HepG2 (cell line): ENCODE measurements around the gene BCAS1. TPM values are rescaled to one million over a fixed set of nuclear protein-coding genes. Genes with fewer than 3 reads are reported as not detected.

Experiments used
- ATAC-seq: fragments of 200-7000 bp; cut with Tn5 transposase; 3 replicates; pipeline ENCODE4 v1.9.1; 2020; ENCODE audit warnings: mild to moderate bottlenecking, moderate library complexity
- BruUV-seq: library from RNA; stranded (reverse); fragments of 400-500 nt; replicated peaks from 2 replicates; lab custom pipeline; 2021; lab: Mats Ljungman, UMichigan
- CTCF ChIA-PET: fragments of 300-600 bp; formaldehyde crosslinking; extraction: SDS; loops from one replicate; lab custom pipeline; 2021; ENCODE audit warnings: low total read pairs, inconsistent platforms, low intra/inter-chr PET ratio; lab: Yijun Ruan, JAX
- POLR2A ChIA-PET: fragments of 350-600 bp; sonication (Branson Sonifier 250); formaldehyde crosslinking; loops from one replicate; lab custom pipeline; 2020; ENCODE audit warnings: antibody characterized with exemption, inconsistent platforms; lab: Yijun Ruan, JAX
- DNase-seq: peaks from one replicate; pipeline ENCODE4 v3.0.0-alpha.2; 2015; ENCODE audit warnings: low spot score
- FAIRE-seq: peaks from 3 replicates; lab custom pipeline; 2011; peaks lifted over from hg19 to GRCh38; lab: Jason Lieb, UNC
- H2AFZ ChIP-seq: one replicate; pipeline ENCODE4 v1.6.1; 2011; ENCODE audit warnings: low read length, inconsistent platforms
- H3K27ac ChIP-seq: fragments of 300-600 bp; 3 replicates; pipeline ENCODE4 v1.8.0; 2011; ENCODE audit warnings: mixed run types, mild to moderate bottlenecking, mixed read lengths, low read length, inconsistent platforms; ENCODE audit not compliant: insufficient read depth; ENCODE audit errors: extremely low read length
- H3K27me3 ChIP-seq, 2 experiments: fragments of 200-600 bp in 1 of 2; 2 replicates in 1 of 2; 3 replicates in 1 of 2; pipeline versions ENCODE4 v1.6.0 to v1.8.0; 2011; ENCODE audit warnings: low read length in 2 of 2, mild to moderate bottlenecking in 2 of 2, moderate library complexity in 2 of 2, inconsistent platforms in 1 of 2; ENCODE audit not compliant: insufficient read depth in 2 of 2, control insufficient read depth in 1 of 2
- H3K36me3 ChIP-seq, 2 experiments: fragments of 200-600 bp in 1 of 2; replicated peaks in 1 of 2; 2 replicates in 1 of 2; 3 replicates in 1 of 2; pipeline versions ENCODE4 v1.5.1 to v1.8.0; 2011; ENCODE audit warnings: low read length in 2 of 2, inconsistent platforms in 1 of 2; ENCODE audit not compliant: insufficient read depth in 2 of 2, control insufficient read depth in 1 of 2
- H3K4me1 ChIP-seq: 2 replicates; pipeline ENCODE4 v1.5.1; 2012; ENCODE audit warnings: low read length, inconsistent platforms; ENCODE audit not compliant: insufficient read depth
- H3K4me2 ChIP-seq: 2 replicates; pipeline ENCODE4 v1.6.0; 2011; ENCODE audit warnings: low read depth, low read length, inconsistent platforms
- H3K4me3 ChIP-seq, 3 experiments: fragments of 200-600 bp in 1 of 3; sonication (generic), shearing (Covaris generic) in 1 of 3; replicated peaks in 1 of 3; 2 replicates each; pipeline ENCODE4 v1.5.1; 2011 to 2016; ENCODE audit warnings: low read length in 3 of 3, inconsistent platforms in 2 of 3, low read depth in 2 of 3, mild to moderate bottlenecking in 2 of 3, control low read depth in 1 of 3, mixed read lengths in 1 of 3; ENCODE audit not compliant: insufficient read depth in 1 of 3
- H3K79me2 ChIP-seq: one replicate; pipeline ENCODE4 v1.6.1; 2011; ENCODE audit warnings: low read length, inconsistent platforms; ENCODE audit not compliant: insufficient read depth
- H3K9ac ChIP-seq: 2 replicates; pipeline ENCODE4 v1.6.0; 2011; ENCODE audit warnings: mild to moderate bottlenecking, low read depth, low read length, inconsistent platforms; ENCODE audit not compliant: insufficient read depth
- H3K9me3 ChIP-seq: 2 replicates; pipeline ENCODE4 v1.5.1; 2012; ENCODE audit warnings: mild to moderate bottlenecking, low read length
- H4K20me1 ChIP-seq: 2 replicates; pipeline ENCODE4 v1.6.0; 2011; ENCODE audit warnings: inconsistent platforms, mild to moderate bottlenecking, low read length, moderate library complexity; ENCODE audit not compliant: insufficient read depth
- AGO1 ChIP-seq: fragments of 200-400 bp; formaldehyde crosslinking; IDR thresholded peaks from 2 replicates; pipeline ENCODE4 v1.6.1; 2017; ENCODE audit warnings: mild to moderate bottlenecking, low read depth, low read length, moderate library complexity; ENCODE audit not compliant: poor library complexity, severe bottlenecking
- ARNT ChIP-seq: fragments of 450-650 bp; IDR thresholded peaks from 2 replicates; pipeline ENCODE4 v1.6.1; 2017
- ISL2 ChIP-seq: sonication (generic); formaldehyde crosslinking; IDR thresholded peaks from 2 replicates; pipeline ENCODE4 v1.5.0; 2020; ENCODE audit warnings: missing genetic modification reagents
- MEIS2 ChIP-seq: sonication (generic); formaldehyde crosslinking; IDR thresholded peaks from 2 replicates; pipeline ENCODE4 v1.9.0; 2021; ENCODE audit warnings: mild to moderate bottlenecking, missing genetic modification reagents
- RBM22 ChIP-seq: fragments of 200-400 bp; formaldehyde crosslinking; optimal IDR thresholded peaks from 2 replicates; pipeline ENCODE3; 2017; ENCODE audit warnings: mild to moderate bottlenecking, low read length, moderate library complexity
- RFXAP ChIP-seq: sonication (generic); formaldehyde crosslinking; IDR thresholded peaks from 2 replicates; pipeline ENCODE4 v1.4.0; 2020; ENCODE audit warnings: missing genetic modification reagents, borderline replicate concordance
- SOX5 ChIP-seq: IDR thresholded peaks from 2 replicates; pipeline ENCODE4 v1.6.1; 2016; ENCODE audit warnings: borderline replicate concordance
- THYN1 ChIP-seq: sonication (generic); formaldehyde crosslinking; IDR thresholded peaks from 2 replicates; pipeline ENCODE4 v1.8.1; 2023; ENCODE audit warnings: low read depth, mild to moderate bottlenecking, moderate library complexity, missing genetic modification reagents, borderline replicate concordance
- ZBTB3 ChIP-seq: sonication (generic); formaldehyde crosslinking; IDR thresholded peaks from 2 replicates; pipeline ENCODE4 v1.4.0; 2020; ENCODE audit warnings: low read depth, mild to moderate bottlenecking, moderate library complexity, missing genetic modification reagents, borderline replicate concordance
- ZBTB42 ChIP-seq: sonication (generic); formaldehyde crosslinking; IDR thresholded peaks from 2 replicates; pipeline ENCODE4 v1.5.0; 2020; ENCODE audit warnings: mild to moderate bottlenecking, missing genetic modification reagents
- ZNF256 ChIP-seq: sonication (generic); formaldehyde crosslinking; conservative IDR thresholded peaks from 2 replicates; pipeline ENCODE4 v1.4.0; 2020; ENCODE audit warnings: missing genetic modification reagents
- ZNF460 ChIP-seq: sonication (generic); formaldehyde crosslinking; IDR thresholded peaks from 2 replicates; pipeline ENCODE4 v1.5.1; 2020; ENCODE audit warnings: missing genetic modification reagents, mild to moderate bottlenecking, borderline replicate concordance
- ZNF556 ChIP-seq: sonication (generic); formaldehyde crosslinking; IDR thresholded peaks from 2 replicates; pipeline ENCODE4 v1.4.0; 2020; ENCODE audit warnings: mild to moderate bottlenecking, missing genetic modification reagents, borderline replicate concordance
- ZSCAN22 ChIP-seq: sonication (generic); formaldehyde crosslinking; IDR thresholded peaks from 2 replicates; pipeline ENCODE4 v1.4.0; 2020; ENCODE audit warnings: mild to moderate bottlenecking, missing genetic modification reagents
- WGBS: methylation state at CpG from one replicate; pipeline ENCODE4 v1.1.6; 2017; ENCODE audit warnings: low lambda C conversion rate; 5-methylcytosine and 5-hydroxymethylcytosine counted together
- in situ Hi-C: cut with HindIII; loops from 2 replicates; pipeline ENCODE4 v1.10.0; 2017; ENCODE audit warnings: low pct_unique_long_range_greater_than_20kb; ENCODE audit not compliant: extremely low pct_ligation_motif_present
- intact Hi-C: fragments of 100-400 bp; cut with micrococcal nuclease; formaldehyde crosslinking; loops from one replicate; pipeline ENCODE4 v1.10.0; 2022; ENCODE audit not compliant: unreplicated experiment
- polyA plus RNA-seq, 8 experiments: library from polyadenylated mRNA; depleted of rRNA in 3 of 8; stranded (reverse) in 7 of 8; unstranded in 1 of 8; fragments of >200 nt; fragmentation: Illumina TruSeq in 4 of 8; extraction: Trizol in 4 of 8; gene quantifications; 2 replicates each; pipeline versions ENCODE4 v1.2.1 to v1.2.3, GENCODE V29; 2011 to 2016; ENCODE audit warnings: low read depth in 4 of 8, missing spikeins in 1 of 8, mixed read lengths in 1 of 8; ENCODE audit not compliant: insufficient read depth in 1 of 8
- total RNA-seq, 5 experiments: library from RNA; depleted of rRNA; stranded (reverse); fragments of >200 nt; fragmentation: Illumina TruSeq; extraction: Trizol; gene quantifications; 2 replicates each; pipeline ENCODE4 v1.2.3, GENCODE V29; 2016; ENCODE audit warnings: low read depth in 1 of 5
- TF ChIP-seq, protein P1 (sequence below): sonication (generic); formaldehyde crosslinking; IDR thresholded peaks from 2 replicates; pipeline ENCODE4 v1.9.0; 2021; ENCODE audit warnings: missing genetic modification reagents, mild to moderate bottlenecking, borderline replicate concordance
- TF ChIP-seq, protein P2 (sequence below): sonication (generic); formaldehyde crosslinking; IDR thresholded peaks from 2 replicates; pipeline ENCODE4 v1.4.0; 2020; ENCODE audit warnings: missing genetic modification reagents
- TF ChIP-seq, protein P3 (sequence below): sonication (generic); formaldehyde crosslinking; conservative IDR thresholded peaks from 2 replicates; pipeline ENCODE4 v1.8.1; 2023; ENCODE audit warnings: missing genetic modification reagents
- TF ChIP-seq, protein P4 (sequence below): sonication (generic); formaldehyde crosslinking; IDR thresholded peaks from 2 replicates; pipeline ENCODE4 v1.4.0; 2020; ENCODE audit warnings: mild to moderate bottlenecking, missing genetic modification reagents

BCAS1 gene
- total and polyA plus RNA-seq, 2 of the 13 experiments (the other 11 are each of a cell fraction or from before 2014, with no cell fraction given): 0.55 to 0.91 TPM

DNA sequence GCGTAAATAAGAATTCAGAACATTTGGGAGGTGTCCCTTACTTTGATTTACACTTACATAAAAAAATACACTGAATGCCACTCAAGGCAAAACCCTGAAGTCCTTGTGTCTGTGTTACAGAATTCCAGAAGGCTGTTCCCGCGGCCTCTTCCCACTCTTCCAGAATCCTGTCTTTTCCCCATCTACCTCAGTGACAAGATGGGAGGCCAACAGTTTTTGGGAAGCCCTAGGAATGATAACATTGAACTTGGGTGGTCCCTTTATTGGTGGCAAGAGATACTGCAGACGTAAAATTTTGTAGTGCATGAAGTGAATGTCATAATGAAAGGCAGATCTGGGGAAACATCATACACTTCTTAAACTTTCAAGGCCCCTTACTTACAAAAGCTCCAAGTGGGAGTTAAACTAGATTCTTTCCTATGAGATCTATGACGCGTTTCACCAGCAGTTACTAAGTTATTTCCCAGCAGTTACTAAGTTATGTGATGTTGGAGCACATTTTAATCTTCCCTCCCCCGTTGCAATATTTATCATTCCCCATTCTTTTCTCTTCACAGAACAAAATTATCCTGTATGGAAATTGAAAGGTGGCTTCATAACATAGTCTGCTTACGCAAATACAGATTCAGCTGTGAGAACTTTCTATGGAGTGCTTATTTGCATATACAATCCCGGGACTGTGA, 79.5 kb downstream of the BCAS1 start (continued):
- TF ChIP-seq, protein P1, sequence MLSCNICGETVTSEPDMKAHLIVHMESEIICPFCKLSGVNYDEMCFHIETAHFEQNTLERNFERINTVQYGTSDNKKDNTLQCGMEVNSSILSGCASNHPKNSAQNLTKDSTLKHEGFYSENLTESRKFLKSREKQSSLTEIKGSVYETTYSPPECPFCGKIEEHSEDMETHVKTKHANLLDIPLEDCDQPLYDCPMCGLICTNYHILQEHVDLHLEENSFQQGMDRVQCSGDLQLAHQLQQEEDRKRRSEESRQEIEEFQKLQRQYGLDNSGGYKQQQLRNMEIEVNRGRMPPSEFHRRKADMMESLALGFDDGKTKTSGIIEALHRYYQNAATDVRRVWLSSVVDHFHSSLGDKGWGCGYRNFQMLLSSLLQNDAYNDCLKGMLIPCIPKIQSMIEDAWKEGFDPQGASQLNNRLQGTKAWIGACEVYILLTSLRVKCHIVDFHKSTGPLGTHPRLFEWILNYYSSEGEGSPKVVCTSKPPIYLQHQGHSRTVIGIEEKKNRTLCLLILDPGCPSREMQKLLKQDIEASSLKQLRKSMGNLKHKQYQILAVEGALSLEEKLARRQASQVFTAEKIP (CRISPR knock-in tag): no peak
- TF ChIP-seq ISL2 (CRISPR knock-in tag) (no peak), RFXAP (no peak), MEIS2 (CRISPR knock-in tag) (no peak), ZBTB42 (CRISPR knock-in tag) (no peak), ZSCAN22 (CRISPR knock-in tag) (no peak), THYN1 (CRISPR knock-in tag) (no peak)
- TF ChIP-seq, protein P2, sequence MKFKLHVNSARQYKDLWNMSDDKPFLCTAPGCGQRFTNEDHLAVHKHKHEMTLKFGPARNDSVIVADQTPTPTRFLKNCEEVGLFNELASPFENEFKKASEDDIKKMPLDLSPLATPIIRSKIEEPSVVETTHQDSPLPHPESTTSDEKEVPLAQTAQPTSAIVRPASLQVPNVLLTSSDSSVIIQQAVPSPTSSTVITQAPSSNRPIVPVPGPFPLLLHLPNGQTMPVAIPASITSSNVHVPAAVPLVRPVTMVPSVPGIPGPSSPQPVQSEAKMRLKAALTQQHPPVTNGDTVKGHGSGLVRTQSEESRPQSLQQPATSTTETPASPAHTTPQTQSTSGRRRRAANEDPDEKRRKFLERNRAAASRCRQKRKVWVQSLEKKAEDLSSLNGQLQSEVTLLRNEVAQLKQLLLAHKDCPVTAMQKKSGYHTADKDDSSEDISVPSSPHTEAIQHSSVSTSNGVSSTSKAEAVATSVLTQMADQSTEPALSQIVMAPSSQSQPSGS: no peak
- TF ChIP-seq, all 625 proteins: peak for 0

DNA sequence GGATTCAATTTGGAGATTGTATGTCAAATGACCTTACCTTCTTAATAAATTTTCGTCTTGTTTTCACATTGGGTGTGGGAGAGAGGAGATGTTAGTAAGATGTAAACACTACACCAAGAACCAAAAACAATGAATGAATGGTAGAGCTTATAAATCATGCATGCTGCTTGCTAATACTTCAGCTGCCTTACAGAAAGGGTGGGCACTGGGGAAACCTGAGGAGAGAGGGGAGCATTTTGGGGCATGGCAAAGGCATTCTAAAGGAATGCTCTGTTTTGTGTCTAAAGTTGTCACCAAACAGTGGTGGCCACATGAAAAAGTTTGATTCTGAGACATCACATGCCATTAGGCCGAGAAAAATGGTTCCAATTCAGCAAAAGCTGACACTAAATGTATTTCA, 80.4 kb downstream of the BCAS1 start:
- no peak overlapping the region for H3K4me2 ChIP-seq
- CTCF ChIA-PET: no interaction called here
- 22% methylated on average over 2 of the region's 2 CpGs for WGBS
- in situ Hi-C loops: no loop called here
- no peaks in the 10 kb centered on the region for H3K79me2 ChIP-seq
- no peaks in the 10 kb centered on the region for H4K20me1 ChIP-seq
- ATAC-seq: no peak
- no peaks in the 10 kb centered on the region for H3K4me1 ChIP-seq
- POLR2A ChIA-PET: no interaction called here
- no TSS peak for BruUV-seq
- H3K9me3 ChIP-seq: no peaks in the 10 kb centered on the region
- no peak overlapping the region for H3K9ac ChIP-seq
- no peak overlapping the region for H2AFZ ChIP-seq
- no peak for FAIRE-seq
- H3K27ac ChIP-seq: no peak overlapping the region
- no peak overlapping the region for H3K4me3 ChIP-seq
- intact Hi-C loops: no loop called here
- no peaks in the 10 kb centered on the region for H3K36me3 ChIP-seq
- H3K27me3 ChIP-seq: no peaks in the 10 kb centered on the region
- no peak for DNase-seq
- TF ChIP-seq SOX5 (CRISPR knock-in tag): no peak
- TF ChIP-seq ARNT: no peak
- TF ChIP-seq RBM22: no peak
- no peak for TF ChIP-seq ZBTB3
- TF ChIP-seq, protein P3, sequence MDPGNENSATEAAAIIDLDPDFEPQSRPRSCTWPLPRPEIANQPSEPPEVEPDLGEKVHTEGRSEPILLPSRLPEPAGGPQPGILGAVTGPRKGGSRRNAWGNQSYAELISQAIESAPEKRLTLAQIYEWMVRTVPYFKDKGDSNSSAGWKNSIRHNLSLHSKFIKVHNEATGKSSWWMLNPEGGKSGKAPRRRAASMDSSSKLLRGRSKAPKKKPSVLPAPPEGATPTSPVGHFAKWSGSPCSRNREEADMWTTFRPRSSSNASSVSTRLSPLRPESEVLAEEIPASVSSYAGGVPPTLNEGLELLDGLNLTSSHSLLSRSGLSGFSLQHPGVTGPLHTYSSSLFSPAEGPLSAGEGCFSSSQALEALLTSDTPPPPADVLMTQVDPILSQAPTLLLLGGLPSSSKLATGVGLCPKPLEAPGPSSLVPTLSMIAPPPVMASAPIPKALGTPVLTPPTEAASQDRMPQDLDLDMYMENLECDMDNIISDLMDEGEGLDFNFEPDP (CRISPR knock-in tag): no peak
- TF ChIP-seq, protein P4, sequence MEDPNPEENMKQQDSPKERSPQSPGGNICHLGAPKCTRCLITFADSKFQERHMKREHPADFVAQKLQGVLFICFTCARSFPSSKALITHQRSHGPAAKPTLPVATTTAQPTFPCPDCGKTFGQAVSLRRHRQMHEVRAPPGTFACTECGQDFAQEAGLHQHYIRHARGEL (CRISPR knock-in tag): no peak
- TF ChIP-seq AGO1: no peak
- TF ChIP-seq ZNF256 (CRISPR knock-in tag): no peak
- TF ChIP-seq ZNF460 (CRISPR knock-in tag): no peak
- TF ChIP-seq ZNF556 (CRISPR knock-in tag): no peak
